ENCODE data around the gene RALGPS2. TPM values are rescaled to one million over a fixed set of nuclear protein-coding genes. Genes with fewer than 3 reads are reported as not detected.

Gene RALGPS2
- total RNA-seq, 1 experiment from 2014 or later: 13.3 TPM

- H3K27ac Mint-ChIP-seq (ENCODE audit: low read depth, unreplicated experiment): no peak overlapping the region
- no peak for TF ChIP-seq CTCF (IDR thresholded peaks at IDR 0.05; ENCODE audit: unreplicated experiment)
- H3K27me3 Mint-ChIP-seq (ENCODE audit: insufficient read depth, unreplicated experiment): no peaks in the 10 kb centered on the region
- no peaks in the 10 kb centered on the region for H3K9me3 Mint-ChIP-seq (ENCODE audit: unreplicated experiment)
- no peaks in the 10 kb centered on the region for H3K36me3 Mint-ChIP-seq (ENCODE audit: insufficient read depth, unreplicated experiment)
- H3K4me1 Mint-ChIP-seq (ENCODE audit: insufficient read depth, unreplicated experiment): peaks cover 10% of the 10 kb centered on the region
- CTCF ChIA-PET: interaction anchor here (0.7 to 7.3 kb wide), 10 partner anchors 10 to 337 kb away, joined by 3 to 93 read pairs (median 8); no protein-coding TSS in a partner anchor
- intact Hi-C loops (cut with micrococcal nuclease): no loop called here
- POLR2A ChIA-PET: interaction anchor here (0.8 to 2.6 kb wide), 3 partner anchors 14 to 166 kb away, joined by 3 to 6 read pairs (median 3); no protein-coding TSS in a partner anchor
- BruUV-seq (replicated peaks): no TSS peak
- DNase-seq (ENCODE audit: unreplicated experiment): peak; percentile 19
- peak overlapping the region; percentile 1 for H3K4me3 Mint-ChIP-seq (ENCODE audit: unreplicated experiment)
Measured at GRCh38 chr1:178784131-178784536, 59.1 kb downstream of the RALGPS2 start.

GRCh38 chr1:178792394-178792793 is 67.3 kb downstream of the RALGPS2 start:
- CTCF ChIA-PET: interaction anchor here (0.6 to 0.7 kb wide), 2 partner anchors 11 to 219 kb away, joined by 3 read pairs; no protein-coding TSS in a partner anchor
- H3K27me3 Mint-ChIP-seq (ENCODE audit: insufficient read depth, unreplicated experiment): no peaks in the 10 kb centered on the region
- H3K36me3 Mint-ChIP-seq (ENCODE audit: insufficient read depth, unreplicated experiment): no peaks in the 10 kb centered on the region
- DNase-seq (ENCODE audit: unreplicated experiment): no peak
- H3K9me3 Mint-ChIP-seq (ENCODE audit: unreplicated experiment): no peaks in the 10 kb centered on the region
- no peak overlapping the region for H3K27ac Mint-ChIP-seq (ENCODE audit: low read depth, unreplicated experiment)
- H3K4me1 Mint-ChIP-seq (ENCODE audit: insufficient read depth, unreplicated experiment): peaks cover 5% of the 10 kb centered on the region
- intact Hi-C loops (cut with micrococcal nuclease): no loop called here
- TF ChIP-seq CTCF (IDR thresholded peaks at IDR 0.05; ENCODE audit: unreplicated experiment): no peak
- H3K4me3 Mint-ChIP-seq (ENCODE audit: unreplicated experiment): no peak overlapping the region
- no TSS peak for BruUV-seq (replicated peaks)
- POLR2A ChIA-PET: no interaction called here

GRCh38 chr1:178796013-178796412 is 71.0 kb downstream of the RALGPS2 start:
- intact Hi-C loops (cut with micrococcal nuclease): no loop called here
- Mint-ChIP-seq H3K4me3 (ENCODE audit: unreplicated experiment) (no peak overlapping the region), H3K4me1 (ENCODE audit: insufficient read depth, unreplicated experiment) (peaks cover 11% of the 10 kb centered on the region), H3K9me3 (ENCODE audit: unreplicated experiment) (no peaks in the 10 kb centered on the region), H3K27me3 (ENCODE audit: insufficient read depth, unreplicated experiment) (no peaks in the 10 kb centered on the region), H3K27ac (ENCODE audit: low read depth, unreplicated experiment) (no peak overlapping the region), H3K36me3 (ENCODE audit: insufficient read depth, unreplicated experiment) (no peaks in the 10 kb centered on the region)
- ChIA-PET CTCF (interaction anchor here (1.1 kb wide), 2 partner anchors 204 to 209 kb away, joined by 3 to 4 read pairs; no protein-coding TSS in a partner anchor), POLR2A (no interaction called here)
- TF ChIP-seq CTCF (IDR thresholded peaks at IDR 0.05; ENCODE audit: unreplicated experiment): no peak
- no TSS peak for BruUV-seq (replicated peaks)
- DNase-seq (ENCODE audit: unreplicated experiment): no peak

GRCh38 chr1:178797590-178797989 is 72.5 kb downstream of the RALGPS2 start:
- no peak for DNase-seq (ENCODE audit: unreplicated experiment)
- Mint-ChIP-seq H3K4me3 (ENCODE audit: unreplicated experiment) (no peak overlapping the region), H3K36me3 (ENCODE audit: insufficient read depth, unreplicated experiment) (no peaks in the 10 kb centered on the region), H3K27me3 (ENCODE audit: insufficient read depth, unreplicated experiment) (no peaks in the 10 kb centered on the region), H3K9me3 (ENCODE audit: unreplicated experiment) (no peaks in the 10 kb centered on the region), H3K27ac (ENCODE audit: low read depth, unreplicated experiment) (no peak overlapping the region), H3K4me1 (ENCODE audit: insufficient read depth, unreplicated experiment) (peaks cover 11% of the 10 kb centered on the region)
- no TSS peak for BruUV-seq (replicated peaks)
- CTCF ChIA-PET: interaction anchor here (0.6 to 2.6 kb wide), 10 partner anchors 45 to 630 kb away, joined by 3 to 12 read pairs (median 3); no protein-coding TSS in a partner anchor
- intact Hi-C loops (cut with micrococcal nuclease): no loop called here
- POLR2A ChIA-PET: interaction anchor here (1.1 to 2.0 kb wide), 2 partner anchors 13 to 90 kb away, joined by 3 to 6 read pairs; no protein-coding TSS in a partner anchor
- no peak for TF ChIP-seq CTCF (IDR thresholded peaks at IDR 0.05; ENCODE audit: unreplicated experiment)

Measured in MCF 10A (cell line).